Measurements from ENCODE around the gene LILRA5.
"Not testable (repeated sequence)": the region's sequence is repeated elsewhere in the genome, so short reads cannot be mapped to it uniquely, and the experiment has no call there.

GRCh38 chr19:54328781-54329180 is 15.8 kb upstream of the LILRA5 start:
- TF ChIP-seq CTCF (IDR thresholded peaks at IDR 0.05; ENCODE audit: poor library complexity, severe bottlenecking); EZH2 (IDR thresholded peaks at IDR 0.05; ENCODE audit: borderline replicate concordance, insufficient read depth, low read length, poor library complexity, severe bottlenecking); MXI1 (conservative IDR thresholded peaks at IDR 0.05; ENCODE audit: poor library complexity, severe bottlenecking); POLR2AphosphoS5 (IDR thresholded peaks at IDR 0.05); RAD21 (conservative IDR thresholded peaks at IDR 0.05); EP300 (conservative IDR thresholded peaks at IDR 0.05; ENCODE audit: poor library complexity, severe bottlenecking); REST (IDR thresholded peaks at IDR 0.05; ENCODE audit: borderline replicate concordance); SMC3 (conservative IDR thresholded peaks at IDR 0.05; ENCODE audit: poor library complexity); TAF1 (IDR thresholded peaks at IDR 0.05; ENCODE audit: low read depth): not testable (repeated sequence)
